ENCODE results near the gene OSBPL5.

DNA sequence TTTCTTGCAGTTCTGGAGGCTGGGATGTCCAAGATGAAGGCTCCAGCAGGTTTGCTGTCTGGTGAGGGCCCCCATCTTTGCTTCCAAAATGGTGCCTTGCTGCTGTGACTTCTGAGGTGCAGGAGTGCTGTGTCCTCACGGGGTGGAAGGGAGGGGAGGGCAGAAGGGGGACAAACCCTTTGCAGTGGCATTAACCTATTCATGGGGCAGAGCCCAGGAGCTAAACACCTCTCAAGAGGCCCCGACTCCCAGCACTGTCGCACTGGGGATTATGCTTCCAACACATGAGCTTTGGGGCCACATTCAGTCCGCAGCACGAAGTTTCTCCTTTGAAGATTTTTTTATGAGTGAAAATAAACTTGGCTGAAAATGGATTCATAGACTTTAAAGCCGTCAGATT lies 25.5 kb upstream of the OSBPL5 start:
- TF ChIP-seq EP300 (IDR thresholded peaks at IDR 0.05) (no peak), POLR2A (IDR thresholded peaks at IDR 0.05) (no peak)
- TF ChIP-seq, protein P1, sequence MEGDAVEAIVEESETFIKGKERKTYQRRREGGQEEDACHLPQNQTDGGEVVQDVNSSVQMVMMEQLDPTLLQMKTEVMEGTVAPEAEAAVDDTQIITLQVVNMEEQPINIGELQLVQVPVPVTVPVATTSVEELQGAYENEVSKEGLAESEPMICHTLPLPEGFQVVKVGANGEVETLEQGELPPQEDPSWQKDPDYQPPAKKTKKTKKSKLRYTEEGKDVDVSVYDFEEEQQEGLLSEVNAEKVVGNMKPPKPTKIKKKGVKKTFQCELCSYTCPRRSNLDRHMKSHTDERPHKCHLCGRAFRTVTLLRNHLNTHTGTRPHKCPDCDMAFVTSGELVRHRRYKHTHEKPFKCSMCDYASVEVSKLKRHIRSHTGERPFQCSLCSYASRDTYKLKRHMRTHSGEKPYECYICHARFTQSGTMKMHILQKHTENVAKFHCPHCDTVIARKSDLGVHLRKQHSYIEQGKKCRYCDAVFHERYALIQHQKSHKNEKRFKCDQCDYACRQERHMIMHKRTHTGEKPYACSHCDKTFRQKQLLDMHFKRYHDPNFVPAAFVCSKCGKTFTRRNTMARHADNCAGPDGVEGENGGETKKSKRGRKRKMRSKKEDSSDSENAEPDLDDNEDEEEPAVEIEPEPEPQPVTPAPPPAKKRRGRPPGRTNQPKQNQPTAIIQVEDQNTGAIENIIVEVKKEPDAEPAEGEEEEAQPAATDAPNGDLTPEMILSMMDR (IDR thresholded peaks at IDR 0.05) = no peak

All from stomach (tissue), 4 donors.